Activated T-helper 17 cell treated with anti-CD3 and anti-CD28 coated beads, Interleukin-2, amount 50 U/mL, for 72 hours (primary cell): ENCODE measurements around the gene UFD1. TPM values are rescaled to one million over a fixed set of nuclear protein-coding genes. Genes with fewer than 3 reads are reported as not detected.

Experiments
- ATAC-seq: fragments of 150-1000 bp; cut with Tn5 transposase; replicated peaks from 2 replicates; pipeline ENCODE4 v1.10.0; 2021; ENCODE audit warnings: mild to moderate bottlenecking, moderate library complexity
- H3K27ac Mint-ChIP-seq: one replicate; pipeline ENCODE4 v1.8.0; 2022; ENCODE audit warnings: mixed read lengths
- H3K27me3 Mint-ChIP-seq: one replicate; pipeline ENCODE4 v1.8.0; 2022; ENCODE audit warnings: mixed read lengths
- H3K36me3 Mint-ChIP-seq: one replicate; pipeline ENCODE4 v1.8.0; 2022; ENCODE audit warnings: low read depth, mild to moderate bottlenecking, mixed read lengths
- H3K4me1 Mint-ChIP-seq: one replicate; pipeline ENCODE4 v1.8.0; 2022; ENCODE audit warnings: mixed read lengths
- H3K4me3 Mint-ChIP-seq: one replicate; pipeline ENCODE4 v1.8.0; 2022; ENCODE audit warnings: mild to moderate bottlenecking, mixed read lengths
- H3K9me3 Mint-ChIP-seq: one replicate; pipeline ENCODE4 v1.8.0; 2022; ENCODE audit warnings: mixed read lengths
- total RNA-seq, 2 donors: library from RNA; stranded (reverse); gene quantifications; one replicate each; pipeline ENCODE4 v1.2.3, GENCODE V29; 2022

Gene UFD1
- total RNA-seq, 2 donors from 2014 or later, result 56.0 to 93.5 TPM

DNA sequence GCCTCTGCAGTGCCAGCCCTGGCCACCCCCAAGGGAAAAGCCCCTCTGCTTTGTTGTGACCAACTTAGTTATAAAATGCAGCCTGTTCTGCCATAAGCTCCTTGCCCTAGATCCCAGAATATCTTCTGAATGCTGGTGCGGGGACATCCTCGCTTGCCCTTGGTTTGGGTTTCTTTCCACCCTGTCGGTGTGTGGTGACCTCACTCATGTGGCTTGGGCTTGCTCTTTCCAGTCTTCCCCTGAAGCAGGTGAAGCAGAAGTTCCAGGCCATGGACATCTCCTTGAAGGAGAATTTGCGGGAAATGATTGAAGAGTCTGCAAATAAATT lies 28.5 kb upstream of the UFD1 start:
- Mint-ChIP-seq H3K27ac (no peak overlapping the region), H3K4me1 (peaks cover 10% of the 10 kb centered on the region), H3K4me3 (no peak overlapping the region), H3K27me3 (no peaks in the 10 kb centered on the region), H3K36me3 (peaks cover 57% of the 10 kb centered on the region), H3K9me3 (no peaks in the 10 kb centered on the region)
- ATAC-seq, result no peak

DNA sequence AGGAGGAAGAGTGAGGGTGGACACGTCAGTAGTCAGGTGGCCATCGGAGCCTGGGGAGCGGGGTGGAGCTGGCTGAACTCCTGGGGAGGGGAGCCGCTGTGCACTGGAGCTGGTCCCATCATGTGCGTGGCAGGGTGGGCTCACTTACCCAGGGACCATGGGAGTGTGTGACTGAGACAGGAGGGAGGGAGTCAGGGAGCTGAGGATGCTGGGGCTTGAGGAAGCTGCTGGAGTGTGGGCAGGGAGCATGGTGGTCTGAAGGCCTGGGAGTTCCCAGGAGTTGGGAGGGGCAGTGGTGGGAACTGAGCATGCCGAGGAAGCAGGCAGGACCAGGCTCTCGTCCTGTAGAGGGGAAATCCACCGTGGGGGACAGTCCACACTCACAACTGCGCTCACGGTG lies 27.2 kb upstream of the UFD1 start:
- no peaks in the 10 kb centered on the region for H3K9me3 Mint-ChIP-seq
- H3K4me1 Mint-ChIP-seq, result peaks cover 10% of the 10 kb centered on the region
- peak overlapping the region; percentile 63 for H3K27ac Mint-ChIP-seq
- no peaks in the 10 kb centered on the region for H3K27me3 Mint-ChIP-seq
- H3K36me3 Mint-ChIP-seq, result peaks cover 45% of the 10 kb centered on the region
- no peak for ATAC-seq
- H3K4me3 Mint-ChIP-seq, result no peak overlapping the region

DNA sequence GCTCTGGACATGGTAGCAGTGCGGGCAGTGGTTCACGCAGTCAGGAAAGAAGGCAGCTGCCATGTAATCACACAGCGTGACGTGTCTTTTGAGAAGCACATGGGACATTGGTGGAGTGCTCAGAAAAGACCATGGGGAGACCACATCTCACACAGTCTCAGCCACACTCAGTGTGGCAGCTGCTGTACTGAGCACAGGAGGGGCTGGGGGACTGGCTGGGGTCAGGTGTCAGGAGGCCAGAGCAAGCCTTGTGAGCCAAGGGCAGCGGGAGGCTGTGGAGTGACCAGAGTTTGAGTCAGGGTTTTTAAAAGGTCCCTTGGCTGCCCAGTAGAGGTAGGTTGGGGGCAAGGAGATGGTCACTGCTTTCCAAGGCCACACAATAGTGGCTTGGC lies 26.7 kb upstream of the UFD1 start:
- Mint-ChIP-seq H3K27me3 (no peaks in the 10 kb centered on the region), H3K36me3 (peaks cover 41% of the 10 kb centered on the region), H3K4me1 (peaks cover 10% of the 10 kb centered on the region), H3K9me3 (no peaks in the 10 kb centered on the region), H3K27ac (peak overlapping the region; percentile 63), H3K4me3 (no peak overlapping the region)
- ATAC-seq, result no peak

DNA sequence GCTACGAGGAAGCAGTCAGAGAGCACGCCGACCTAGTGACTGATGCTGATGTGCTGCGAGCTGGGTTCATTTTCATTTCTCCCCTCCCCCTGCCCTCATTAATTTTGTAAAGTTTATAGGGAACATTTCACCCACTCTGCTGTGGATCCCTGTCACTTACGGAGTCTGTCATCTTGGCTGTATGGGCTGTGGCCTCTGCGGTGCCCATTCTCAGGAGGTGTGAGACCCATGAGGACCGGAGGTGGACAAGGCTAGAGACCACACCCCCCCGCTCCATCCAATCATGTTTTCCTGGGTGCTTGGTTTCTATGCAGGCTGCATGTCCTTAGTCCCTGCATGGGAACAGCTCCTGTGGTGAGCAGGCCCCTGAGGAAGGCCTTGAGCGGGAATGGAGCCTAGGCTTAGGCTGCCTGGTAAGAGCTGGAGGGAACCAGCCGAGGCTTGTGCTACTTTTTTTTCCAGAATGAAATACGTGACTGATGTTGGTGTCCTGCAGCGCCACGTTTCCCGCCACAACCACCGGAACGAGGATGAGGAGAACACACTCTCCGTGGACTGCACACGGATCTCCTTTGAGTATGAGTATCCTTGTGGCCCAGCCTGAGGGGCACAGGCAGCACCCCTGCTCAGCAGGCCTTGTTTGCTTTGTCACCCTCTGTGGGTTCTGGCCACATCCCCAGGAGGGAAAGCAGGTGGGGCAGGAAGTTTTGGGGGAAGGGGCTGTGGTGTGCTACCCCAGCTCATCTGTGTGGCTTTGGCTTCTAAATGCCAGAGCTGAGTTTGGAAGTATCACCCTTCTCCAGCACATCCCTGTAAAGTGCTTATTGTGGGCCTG lies 26.1 kb upstream of the UFD1 start:
- Mint-ChIP-seq H3K4me3 (no peak overlapping the region), H3K27me3 (no peaks in the 10 kb centered on the region), H3K27ac (peak overlapping the region; percentile 63), H3K4me1 (peaks cover 10% of the 10 kb centered on the region), H3K36me3 (peaks cover 46% of the 10 kb centered on the region), H3K9me3 (no peaks in the 10 kb centered on the region)
- no peak for ATAC-seq

DNA sequence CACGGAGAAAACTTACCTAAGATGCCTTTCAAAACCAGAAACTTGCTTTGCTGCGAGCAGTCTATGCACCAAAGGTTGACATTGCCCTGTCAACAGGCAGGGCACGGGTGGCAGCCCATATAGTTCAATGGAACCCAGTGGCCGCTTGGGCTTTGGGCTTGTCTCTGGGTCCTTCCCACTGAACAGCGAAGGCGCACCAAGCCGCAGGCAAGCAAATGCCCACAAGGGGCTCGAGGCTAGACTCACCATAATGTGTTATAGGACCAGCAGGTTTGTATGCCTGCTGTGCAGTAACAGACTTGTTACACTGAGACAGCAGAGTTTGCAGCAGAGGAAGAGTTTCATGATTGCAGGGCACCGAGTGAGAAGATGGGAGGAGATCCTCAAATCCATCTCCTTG lies 24.9 kb upstream of the UFD1 start:
- Mint-ChIP-seq H3K9me3 (no peaks in the 10 kb centered on the region), H3K4me3 (no peak overlapping the region), H3K4me1 (peaks cover 10% of the 10 kb centered on the region), H3K27me3 (no peaks in the 10 kb centered on the region), H3K36me3 (peaks cover 38% of the 10 kb centered on the region), H3K27ac (no peak overlapping the region)
- ATAC-seq, result no peak

DNA sequence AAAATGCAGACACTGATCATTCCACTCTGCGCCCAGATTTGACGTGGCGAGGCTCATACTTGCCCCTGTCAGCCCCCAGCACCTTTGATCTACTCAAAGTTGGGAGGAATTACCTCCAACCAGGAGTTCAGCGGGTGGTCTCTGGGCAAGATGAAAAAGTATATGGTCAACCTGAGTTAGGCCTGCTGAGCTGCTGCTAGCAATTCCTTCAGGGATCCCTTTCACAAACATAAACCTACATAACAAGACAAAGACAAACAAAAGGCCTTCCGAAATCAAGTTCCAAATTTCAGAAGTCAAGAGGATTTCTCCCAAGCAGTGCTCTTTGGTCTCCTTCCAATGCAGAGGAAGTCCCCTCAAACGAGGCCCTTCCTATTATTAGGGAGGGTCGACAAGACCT lies 24.4 kb upstream of the UFD1 start:
- Mint-ChIP-seq H3K27me3 (no peaks in the 10 kb centered on the region), H3K4me3 (no peak overlapping the region), H3K4me1 (peaks cover 10% of the 10 kb centered on the region), H3K36me3 (peaks cover 33% of the 10 kb centered on the region), H3K9me3 (no peaks in the 10 kb centered on the region), H3K27ac (no peak overlapping the region)
- ATAC-seq, result no peak

DNA sequence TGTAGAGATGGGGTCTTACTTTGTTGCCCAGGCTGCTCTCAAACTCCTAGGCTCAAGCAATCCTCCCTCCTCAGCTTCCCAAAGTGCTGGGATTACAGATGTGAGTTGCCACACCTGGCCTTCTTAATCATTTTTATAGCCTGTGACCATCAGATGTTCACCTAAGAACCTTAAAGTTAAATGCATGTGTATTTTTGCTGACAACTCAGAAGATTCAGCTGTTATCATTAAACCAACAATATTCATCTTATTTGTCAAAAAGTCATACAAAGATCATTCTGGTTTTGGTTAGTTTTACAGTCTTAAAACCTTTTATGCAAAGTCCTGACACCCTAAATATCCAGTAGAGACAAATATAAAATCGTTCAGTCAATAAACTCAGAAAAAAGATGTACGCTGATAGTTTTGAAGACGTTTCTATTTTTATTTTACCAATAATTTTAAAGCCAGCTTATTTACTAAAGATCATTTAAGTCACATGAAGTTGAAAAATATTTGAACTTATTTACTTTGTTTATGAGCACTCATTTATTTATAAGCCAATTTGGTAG lies 23.0 kb upstream of the UFD1 start:
- no peak overlapping the region for H3K4me3 Mint-ChIP-seq
- H3K9me3 Mint-ChIP-seq, result no peaks in the 10 kb centered on the region
- H3K4me1 Mint-ChIP-seq, result peaks cover 10% of the 10 kb centered on the region
- H3K27ac Mint-ChIP-seq, result no peak overlapping the region
- peaks cover 32% of the 10 kb centered on the region for H3K36me3 Mint-ChIP-seq
- no peak for ATAC-seq
- no peaks in the 10 kb centered on the region for H3K27me3 Mint-ChIP-seq

DNA sequence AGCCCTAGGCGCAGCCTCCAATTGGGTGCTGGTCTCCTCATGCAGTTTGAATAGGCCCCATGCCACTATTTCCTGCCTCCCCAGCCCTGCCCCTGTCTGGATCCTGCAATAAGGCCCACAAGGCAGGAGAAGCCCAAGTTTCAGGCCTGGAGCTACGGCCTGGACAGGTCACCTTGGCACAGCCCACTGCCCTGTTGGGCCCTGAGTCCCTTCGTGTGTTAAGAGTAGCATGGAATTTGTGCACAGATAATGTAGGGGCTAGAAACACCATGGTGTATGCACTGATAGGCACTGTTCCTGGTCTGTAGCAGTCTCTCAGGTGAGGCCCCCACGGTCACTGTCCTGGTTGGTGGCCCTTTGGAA lies 20.9 kb upstream of the UFD1 start:
- H3K27me3 Mint-ChIP-seq, result no peaks in the 10 kb centered on the region
- H3K4me1 Mint-ChIP-seq, result peaks cover 3% of the 10 kb centered on the region
- H3K4me3 Mint-ChIP-seq, result no peak overlapping the region
- no peak for ATAC-seq
- H3K36me3 Mint-ChIP-seq, result peaks cover 37% of the 10 kb centered on the region
- H3K27ac Mint-ChIP-seq, result no peak overlapping the region
- no peaks in the 10 kb centered on the region for H3K9me3 Mint-ChIP-seq

DNA sequence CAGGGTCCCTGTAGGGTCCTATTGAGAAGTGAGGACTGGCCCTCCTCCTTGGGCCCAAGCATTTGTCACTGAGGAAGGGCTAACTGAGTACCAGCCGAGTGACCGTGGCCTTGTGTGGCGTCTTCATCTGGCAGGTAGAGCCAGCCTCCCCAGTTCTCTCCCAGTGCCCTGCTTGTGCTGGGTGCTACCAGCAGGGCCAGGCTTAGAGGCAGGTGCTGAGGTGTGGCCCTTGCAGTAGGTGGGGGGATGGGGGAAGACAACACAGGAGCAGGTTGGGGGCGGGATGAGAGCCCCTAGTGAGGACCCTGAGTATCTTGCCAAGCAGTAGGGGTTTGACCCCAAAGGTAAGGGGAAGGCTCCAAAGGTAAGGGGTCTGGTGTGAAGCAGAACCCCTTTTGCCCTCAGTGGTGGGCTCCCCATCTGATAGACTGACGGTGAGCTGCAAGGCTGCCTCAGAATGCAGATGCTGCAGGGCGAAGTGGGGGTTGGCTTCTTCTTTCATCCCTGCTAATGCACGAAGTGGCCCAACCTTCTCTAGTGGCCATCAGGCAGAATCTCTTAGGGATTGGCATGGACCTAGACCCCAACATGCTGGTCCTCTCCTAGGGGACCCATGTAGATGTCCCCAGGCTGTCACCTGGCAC lies 20.4 kb upstream of the UFD1 start:
- Mint-ChIP-seq H3K4me3 (no peak overlapping the region), H3K4me1 (peaks cover 3% of the 10 kb centered on the region), H3K36me3 (peaks cover 39% of the 10 kb centered on the region), H3K27ac (no peak overlapping the region), H3K27me3 (no peaks in the 10 kb centered on the region), H3K9me3 (no peaks in the 10 kb centered on the region)
- ATAC-seq, result no peak

DNA sequence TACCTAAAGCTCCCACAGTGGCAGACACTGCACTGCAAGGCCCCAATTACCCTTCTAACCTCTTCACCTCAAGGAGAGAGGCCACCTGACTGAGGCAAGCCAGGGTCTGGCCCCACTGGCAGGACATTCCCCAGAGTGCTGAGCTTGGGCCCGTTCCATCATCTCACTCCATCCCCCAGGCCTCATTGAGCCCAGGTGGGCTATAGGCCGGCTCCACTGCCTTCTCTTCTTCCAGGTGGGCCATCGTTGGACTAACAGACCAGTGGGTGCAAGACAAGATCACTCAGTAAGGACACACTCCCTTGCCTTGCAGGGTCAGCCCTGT lies 19.8 kb upstream of the UFD1 start:
- no peaks in the 10 kb centered on the region for H3K9me3 Mint-ChIP-seq
- H3K4me1 Mint-ChIP-seq, result peaks cover 3% of the 10 kb centered on the region
- no peaks in the 10 kb centered on the region for H3K27me3 Mint-ChIP-seq
- no peak overlapping the region for H3K27ac Mint-ChIP-seq
- no peak overlapping the region for H3K4me3 Mint-ChIP-seq
- H3K36me3 Mint-ChIP-seq, result peaks cover 45% of the 10 kb centered on the region
- ATAC-seq, result no peak

DNA sequence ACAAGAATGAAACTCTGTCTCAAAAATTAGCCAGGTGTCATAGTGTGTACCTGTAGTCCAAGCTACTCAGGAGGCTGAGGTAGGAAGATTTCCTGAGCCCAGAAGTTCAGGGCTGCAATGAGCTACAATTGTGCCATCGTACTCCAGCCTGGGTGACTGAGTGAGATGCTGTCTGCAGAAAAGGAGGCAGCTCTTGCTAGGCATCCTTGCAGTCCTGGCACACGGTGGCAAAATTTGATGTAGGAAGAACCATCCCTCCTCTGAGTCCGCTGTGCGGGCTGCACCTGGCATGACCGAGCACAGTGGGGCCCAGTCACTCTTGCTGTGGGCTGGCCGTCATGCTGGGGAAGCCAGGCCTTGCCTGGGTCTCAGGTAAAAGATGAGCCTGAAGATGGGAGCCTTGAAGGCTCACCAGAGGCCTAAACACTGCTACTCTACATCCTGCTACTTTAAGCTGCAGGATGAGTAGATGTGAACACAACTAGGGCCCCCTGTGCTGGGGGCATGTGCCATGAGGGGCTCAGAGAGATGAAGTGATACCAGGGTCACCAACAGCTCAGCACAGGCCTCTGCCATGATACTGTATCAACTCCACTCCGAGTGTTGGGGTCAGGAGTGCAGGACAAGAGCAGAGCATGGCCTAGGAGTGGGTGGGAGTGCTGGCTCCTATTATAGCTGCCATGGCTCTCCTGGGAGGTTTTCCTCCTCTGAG lies 19.3 kb upstream of the UFD1 start:
- Mint-ChIP-seq H3K4me3 (no peak overlapping the region), H3K27ac (no peak overlapping the region), H3K9me3 (no peaks in the 10 kb centered on the region), H3K4me1 (peaks cover 3% of the 10 kb centered on the region), H3K27me3 (no peaks in the 10 kb centered on the region), H3K36me3 (peaks cover 50% of the 10 kb centered on the region)
- ATAC-seq, result no peak

DNA sequence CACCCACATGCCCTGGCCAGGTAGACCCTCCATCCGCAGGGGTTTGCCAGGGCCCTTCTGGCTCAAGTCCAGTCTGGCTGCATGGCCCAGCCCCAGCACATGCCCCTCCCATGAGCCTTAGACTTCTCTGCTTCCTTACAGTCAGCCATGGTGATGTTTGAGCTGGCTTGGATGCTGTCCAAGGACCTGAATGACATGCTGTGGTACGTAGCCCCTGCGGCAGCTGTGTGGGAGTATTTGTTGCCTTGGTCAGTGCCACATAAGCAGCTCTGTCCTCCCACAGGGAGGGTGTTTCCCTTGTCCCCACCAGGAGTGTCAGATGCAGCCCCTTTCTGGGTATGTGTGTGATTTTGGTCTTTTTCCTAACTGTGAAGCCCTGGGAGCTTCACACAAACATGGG lies 18.3 kb upstream of the UFD1 start:
- H3K27me3 Mint-ChIP-seq, result no peaks in the 10 kb centered on the region
- no peak for ATAC-seq
- H3K36me3 Mint-ChIP-seq, result peaks cover 60% of the 10 kb centered on the region
- no peaks in the 10 kb centered on the region for H3K9me3 Mint-ChIP-seq
- no peak overlapping the region for H3K4me3 Mint-ChIP-seq
- H3K27ac Mint-ChIP-seq, result no peak overlapping the region
- H3K4me1 Mint-ChIP-seq, result peaks cover 8% of the 10 kb centered on the region

DNA sequence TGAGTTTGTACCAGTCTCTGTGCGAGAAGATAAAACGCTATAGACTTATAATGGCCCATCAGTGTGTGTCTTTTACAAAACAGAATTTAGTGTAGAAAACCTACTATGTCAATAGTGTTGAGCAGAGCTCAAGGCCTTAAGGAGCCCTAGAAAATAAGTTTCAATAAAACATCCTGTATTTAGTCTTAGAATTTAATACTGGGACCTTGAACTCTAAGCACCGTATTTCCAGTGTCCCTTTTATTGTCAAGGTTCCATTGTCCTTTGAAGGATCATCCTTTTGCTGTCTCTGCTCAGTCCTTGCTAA lies 17.3 kb upstream of the UFD1 start:
- H3K27ac Mint-ChIP-seq, result peak overlapping the region; percentile 72
- H3K4me3 Mint-ChIP-seq, result no peak overlapping the region
- H3K36me3 Mint-ChIP-seq, result peaks cover 70% of the 10 kb centered on the region
- H3K4me1 Mint-ChIP-seq, result peaks cover 12% of the 10 kb centered on the region
- ATAC-seq, result no peak
- no peaks in the 10 kb centered on the region for H3K9me3 Mint-ChIP-seq
- H3K27me3 Mint-ChIP-seq, result no peaks in the 10 kb centered on the region

DNA sequence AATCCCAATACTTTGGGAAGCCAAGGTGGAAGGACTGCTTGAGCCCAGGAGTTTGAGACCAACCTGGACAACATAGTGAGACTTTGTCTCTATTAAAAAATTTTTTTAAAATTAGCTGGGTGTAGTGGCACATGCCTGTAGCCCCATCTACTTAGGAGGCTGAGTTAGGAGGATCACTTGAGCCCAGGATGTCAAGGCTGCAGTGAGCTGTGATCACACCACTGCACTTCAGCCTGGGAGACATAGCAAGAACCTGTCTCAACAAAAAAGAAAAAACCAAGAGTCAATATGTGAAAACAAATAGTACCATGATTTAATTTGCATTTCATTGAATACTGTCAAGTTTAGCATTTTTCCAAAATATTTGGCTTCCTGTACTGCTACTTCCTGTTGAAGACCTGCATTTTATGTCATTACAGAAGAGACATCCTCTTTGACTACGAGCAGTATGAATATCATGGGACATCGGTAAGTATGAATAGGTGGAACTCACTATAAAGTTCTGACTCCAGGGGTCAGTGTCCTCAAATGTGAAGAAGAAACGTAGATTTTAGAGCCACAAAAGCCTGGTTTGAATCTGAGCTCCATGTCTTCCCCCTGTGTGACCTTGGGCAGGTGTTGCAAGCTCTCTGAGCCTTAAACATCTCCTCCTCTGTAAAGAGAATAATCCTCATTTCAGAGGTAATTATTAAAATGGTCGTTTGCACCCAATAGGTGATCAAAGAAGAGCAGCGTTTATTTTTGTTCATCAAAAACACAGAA lies 16.8 kb upstream of the UFD1 start:
- peaks cover 72% of the 10 kb centered on the region for H3K36me3 Mint-ChIP-seq
- no peak overlapping the region for H3K4me3 Mint-ChIP-seq
- ATAC-seq, result no peak
- peaks cover 12% of the 10 kb centered on the region for H3K4me1 Mint-ChIP-seq
- H3K27me3 Mint-ChIP-seq, result no peaks in the 10 kb centered on the region
- H3K27ac Mint-ChIP-seq, result peak overlapping the region; percentile 72
- H3K9me3 Mint-ChIP-seq, result no peaks in the 10 kb centered on the region
